ENCODE measurements around the gene GRIP1.

Gene GRIP1

DNA sequence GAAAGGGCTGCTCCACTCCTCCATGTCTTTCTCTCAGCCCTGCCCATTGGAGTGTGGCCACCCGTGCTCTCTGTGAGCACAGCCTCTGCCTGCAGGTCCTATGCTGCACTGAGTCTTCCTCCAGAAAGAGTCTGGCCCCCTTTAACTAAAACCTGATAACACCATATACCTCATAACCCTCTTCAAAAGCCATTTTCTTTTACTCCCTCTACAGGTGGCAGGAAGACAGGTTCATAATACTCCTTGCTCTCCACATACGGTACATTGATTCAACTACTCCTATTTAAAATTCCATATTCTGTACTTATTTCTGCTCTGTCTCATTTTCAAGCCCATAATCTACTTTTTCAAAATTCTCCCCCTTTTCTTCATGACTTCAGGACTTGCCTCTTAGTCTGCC, 232.6 kb downstream of the GRIP1 start:
- DNase-seq (ENCODE audit: low read depth in 1 of 2, low spot score in 1 of 2), result no peak
- H3K27me3 ChIP-seq (ENCODE audit: insufficient read depth, poor library complexity, severe bottlenecking), result peaks cover 3% of the 10 kb centered on the region
- no peak overlapping the region for H3K4me3 ChIP-seq (replicated peaks; ENCODE audit: insufficient read depth, low read length)
- no peak overlapping the region for H3K27ac ChIP-seq (replicated peaks)
- TF ChIP-seq, protein P1, sequence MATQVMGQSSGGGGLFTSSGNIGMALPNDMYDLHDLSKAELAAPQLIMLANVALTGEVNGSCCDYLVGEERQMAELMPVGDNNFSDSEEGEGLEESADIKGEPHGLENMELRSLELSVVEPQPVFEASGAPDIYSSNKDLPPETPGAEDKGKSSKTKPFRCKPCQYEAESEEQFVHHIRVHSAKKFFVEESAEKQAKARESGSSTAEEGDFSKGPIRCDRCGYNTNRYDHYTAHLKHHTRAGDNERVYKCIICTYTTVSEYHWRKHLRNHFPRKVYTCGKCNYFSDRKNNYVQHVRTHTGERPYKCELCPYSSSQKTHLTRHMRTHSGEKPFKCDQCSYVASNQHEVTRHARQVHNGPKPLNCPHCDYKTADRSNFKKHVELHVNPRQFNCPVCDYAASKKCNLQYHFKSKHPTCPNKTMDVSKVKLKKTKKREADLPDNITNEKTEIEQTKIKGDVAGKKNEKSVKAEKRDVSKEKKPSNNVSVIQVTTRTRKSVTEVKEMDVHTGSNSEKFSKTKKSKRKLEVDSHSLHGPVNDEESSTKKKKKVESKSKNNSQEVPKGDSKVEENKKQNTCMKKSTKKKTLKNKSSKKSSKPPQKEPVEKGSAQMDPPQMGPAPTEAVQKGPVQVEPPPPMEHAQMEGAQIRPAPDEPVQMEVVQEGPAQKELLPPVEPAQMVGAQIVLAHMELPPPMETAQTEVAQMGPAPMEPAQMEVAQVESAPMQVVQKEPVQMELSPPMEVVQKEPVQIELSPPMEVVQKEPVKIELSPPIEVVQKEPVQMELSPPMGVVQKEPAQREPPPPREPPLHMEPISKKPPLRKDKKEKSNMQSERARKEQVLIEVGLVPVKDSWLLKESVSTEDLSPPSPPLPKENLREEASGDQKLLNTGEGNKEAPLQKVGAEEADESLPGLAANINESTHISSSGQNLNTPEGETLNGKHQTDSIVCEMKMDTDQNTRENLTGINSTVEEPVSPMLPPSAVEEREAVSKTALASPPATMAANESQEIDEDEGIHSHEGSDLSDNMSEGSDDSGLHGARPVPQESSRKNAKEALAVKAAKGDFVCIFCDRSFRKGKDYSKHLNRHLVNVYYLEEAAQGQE (IDR thresholded peaks at IDR 0.05; ENCODE audit: insufficient replicate concordance, low read depth), result no peak
- TF ChIP-seq GABPA (IDR thresholded peaks at IDR 0.05; ENCODE audit: low read depth) (no peak), POLR2AphosphoS5 (IDR thresholded peaks at IDR 0.05; ENCODE audit: low read depth) (no peak), SPI1 (IDR thresholded peaks at IDR 0.05; ENCODE audit: borderline replicate concordance, low read depth) (no peak)
- TF ChIP-seq, protein P2, sequence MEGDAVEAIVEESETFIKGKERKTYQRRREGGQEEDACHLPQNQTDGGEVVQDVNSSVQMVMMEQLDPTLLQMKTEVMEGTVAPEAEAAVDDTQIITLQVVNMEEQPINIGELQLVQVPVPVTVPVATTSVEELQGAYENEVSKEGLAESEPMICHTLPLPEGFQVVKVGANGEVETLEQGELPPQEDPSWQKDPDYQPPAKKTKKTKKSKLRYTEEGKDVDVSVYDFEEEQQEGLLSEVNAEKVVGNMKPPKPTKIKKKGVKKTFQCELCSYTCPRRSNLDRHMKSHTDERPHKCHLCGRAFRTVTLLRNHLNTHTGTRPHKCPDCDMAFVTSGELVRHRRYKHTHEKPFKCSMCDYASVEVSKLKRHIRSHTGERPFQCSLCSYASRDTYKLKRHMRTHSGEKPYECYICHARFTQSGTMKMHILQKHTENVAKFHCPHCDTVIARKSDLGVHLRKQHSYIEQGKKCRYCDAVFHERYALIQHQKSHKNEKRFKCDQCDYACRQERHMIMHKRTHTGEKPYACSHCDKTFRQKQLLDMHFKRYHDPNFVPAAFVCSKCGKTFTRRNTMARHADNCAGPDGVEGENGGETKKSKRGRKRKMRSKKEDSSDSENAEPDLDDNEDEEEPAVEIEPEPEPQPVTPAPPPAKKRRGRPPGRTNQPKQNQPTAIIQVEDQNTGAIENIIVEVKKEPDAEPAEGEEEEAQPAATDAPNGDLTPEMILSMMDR (IDR thresholded peaks at IDR 0.05; ENCODE audit: insufficient read depth, low read length), result no peak

DNA sequence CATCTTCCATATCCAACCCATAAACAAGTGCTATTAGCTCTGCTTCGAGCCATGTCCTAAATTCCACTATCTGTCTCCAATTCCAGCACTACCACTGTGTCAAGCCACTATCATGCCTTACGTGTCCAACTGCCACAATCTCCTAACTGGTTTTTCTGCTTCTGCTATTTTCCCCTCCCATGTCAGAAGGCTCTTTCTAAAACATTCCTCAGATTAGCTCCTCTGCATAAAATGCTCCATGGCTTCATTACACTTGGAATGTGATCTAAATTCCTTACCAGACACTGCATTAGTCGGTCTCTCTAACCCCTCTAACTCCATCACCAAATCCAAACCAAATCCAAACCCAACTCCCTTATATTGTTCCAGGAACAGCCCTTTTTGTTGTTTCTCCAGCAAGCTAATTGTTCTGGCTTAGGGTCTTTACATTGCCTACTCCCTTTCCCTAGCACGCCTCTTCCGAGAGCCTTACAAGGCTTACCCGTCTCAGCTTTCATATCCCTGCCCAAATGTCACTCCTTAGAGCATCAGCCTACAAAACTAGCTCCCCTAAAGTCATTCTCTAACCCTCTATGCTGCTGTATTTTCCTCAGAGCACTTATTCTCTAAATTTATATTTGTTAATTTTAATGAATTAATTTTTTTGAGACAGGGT, 236.8 kb downstream of the GRIP1 start:
- no peak overlapping the region for H3K27ac ChIP-seq (replicated peaks)
- no peak for DNase-seq (ENCODE audit: low read depth in 1 of 2, low spot score in 1 of 2)
- TF ChIP-seq, protein P2 (IDR thresholded peaks at IDR 0.05; ENCODE audit: insufficient read depth, low read length), result no peak
- TF ChIP-seq POLR2AphosphoS5 (IDR thresholded peaks at IDR 0.05; ENCODE audit: low read depth) (no peak), SPI1 (IDR thresholded peaks at IDR 0.05; ENCODE audit: borderline replicate concordance, low read depth) (no peak), GABPA (IDR thresholded peaks at IDR 0.05; ENCODE audit: low read depth) (no peak)
- TF ChIP-seq, protein P1 (IDR thresholded peaks at IDR 0.05; ENCODE audit: insufficient replicate concordance, low read depth), result no peak
- H3K4me3 ChIP-seq (replicated peaks; ENCODE audit: insufficient read depth, low read length), result no peak overlapping the region
- no peaks in the 10 kb centered on the region for H3K27me3 ChIP-seq (ENCODE audit: insufficient read depth, poor library complexity, severe bottlenecking)

DNA sequence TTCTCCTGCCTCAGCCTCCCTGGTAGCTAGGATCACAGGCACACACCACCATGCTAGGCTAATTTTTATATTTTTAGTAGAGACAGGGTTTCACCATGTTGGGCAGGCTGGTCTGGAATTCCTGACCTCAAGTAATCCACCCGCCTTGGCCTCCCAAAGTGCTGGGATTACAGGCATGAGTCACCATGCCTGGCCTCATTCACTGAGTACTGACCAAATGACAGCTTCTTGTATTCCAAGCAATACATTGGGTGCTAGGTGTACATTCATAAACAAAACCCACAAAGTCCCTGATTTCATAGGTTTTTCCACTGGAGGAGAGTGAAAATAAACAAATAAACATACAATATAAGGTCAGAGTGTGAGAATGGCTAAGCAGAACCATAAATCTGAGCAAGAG, 240.3 kb downstream of the GRIP1 start:
- no peak overlapping the region for H3K4me3 ChIP-seq (replicated peaks; ENCODE audit: insufficient read depth, low read length)
- no peak for TF ChIP-seq SPI1 (IDR thresholded peaks at IDR 0.05; ENCODE audit: borderline replicate concordance, low read depth)
- H3K27me3 ChIP-seq (ENCODE audit: insufficient read depth, poor library complexity, severe bottlenecking), result no peaks in the 10 kb centered on the region
- no peak overlapping the region for H3K27ac ChIP-seq (replicated peaks)
- no peak for DNase-seq (ENCODE audit: low read depth in 1 of 2, low spot score in 1 of 2)

DNA sequence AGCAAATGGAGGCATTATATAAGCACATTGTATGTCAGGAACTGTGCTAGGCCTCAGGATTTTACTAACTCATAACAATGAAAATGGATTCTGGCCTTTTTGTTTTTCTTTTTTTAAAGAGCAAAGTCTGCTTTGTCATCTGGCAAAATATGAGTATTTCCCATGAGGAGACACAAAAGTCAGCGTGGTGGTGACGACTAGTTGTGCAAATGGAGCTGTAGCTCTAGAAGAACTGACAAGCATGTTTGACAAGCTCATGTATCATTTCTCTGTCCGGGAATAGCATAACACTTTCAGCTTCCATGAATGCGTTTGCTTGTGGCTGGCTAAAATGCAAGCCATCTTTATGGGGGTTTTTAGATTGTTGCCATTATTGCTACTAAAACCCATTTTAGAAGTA, 248.8 kb downstream of the GRIP1 start:
- no peak for TF ChIP-seq SPI1 (IDR thresholded peaks at IDR 0.05; ENCODE audit: borderline replicate concordance, low read depth)
- TF ChIP-seq, protein P2 (IDR thresholded peaks at IDR 0.05; ENCODE audit: insufficient read depth, low read length), result no peak
- DNase-seq (ENCODE audit: low read depth in 1 of 2, low spot score in 1 of 2), result no peak
- no peak overlapping the region for H3K4me3 ChIP-seq (replicated peaks; ENCODE audit: insufficient read depth, low read length)
- no peaks in the 10 kb centered on the region for H3K27me3 ChIP-seq (ENCODE audit: insufficient read depth, poor library complexity, severe bottlenecking)
- H3K27ac ChIP-seq (replicated peaks), result no peak overlapping the region
